ACC112 (cell line): ENCODE results near the gene PLA2G4A.

Source experiments
- H2AFZ ChIP-seq: fragments of 200-600 bp; sonication (generic); one replicate; pipeline ENCODE4 v1.6.0; 2017; ENCODE audit warnings: antibody characterized with exemption, low read length; ENCODE audit not compliant: unreplicated experiment
- H3K27ac ChIP-seq: fragments of 200-600 bp; sonication (generic); 2 replicates; pipeline ENCODE4 v1.5.1; 2014; ENCODE audit warnings: low read depth, mild to moderate bottlenecking, antibody characterized with exemption, low read length, moderate library complexity
- H3K27me3 ChIP-seq: fragments of 200-600 bp; sonication (generic); 2 replicates; pipeline ENCODE4 v1.6.1; 2014; ENCODE audit warnings: mild to moderate bottlenecking, antibody characterized with exemption, low read length, moderate library complexity, mixed read lengths; ENCODE audit not compliant: insufficient read depth
- H3K36me3 ChIP-seq: fragments of 200-600 bp; sonication (generic); 2 replicates; pipeline ENCODE4 v1.6.1; 2016; ENCODE audit warnings: mild to moderate bottlenecking, antibody characterized with exemption, low read length, moderate library complexity, mixed read lengths; ENCODE audit not compliant: insufficient read depth
- H3K4me1 ChIP-seq: fragments of 200-600 bp; sonication (generic); one replicate; pipeline ENCODE4 v1.6.1; 2016; ENCODE audit warnings: low read length, mixed read lengths; ENCODE audit not compliant: insufficient read depth, unreplicated experiment, control insufficient read depth
- H3K4me3 ChIP-seq: fragments of 200-600 bp; sonication (generic); 2 replicates; pipeline ENCODE4 v1.5.1; 2014; ENCODE audit warnings: mild to moderate bottlenecking, low read depth, low read length
- H3K79me2 ChIP-seq: fragments of 200-600 bp; sonication (generic); one replicate; pipeline ENCODE4 v1.6.0; 2016; ENCODE audit warnings: low read length; ENCODE audit not compliant: control insufficient read depth, unreplicated experiment, insufficient read depth

The PLA2G4A gene

GRCh38 chr1:187013582-187014200, 184.9 kb downstream of the PLA2G4A start:
- Histone ChIP-seq H3K4me1 (no peaks in the 10 kb centered on the region), H3K27ac (no peak overlapping the region), H3K36me3 (no peaks in the 10 kb centered on the region), H3K79me2 (no peaks in the 10 kb centered on the region), H3K4me3 (no peak overlapping the region), H2AFZ (no peak overlapping the region), H3K27me3 (no peaks in the 10 kb centered on the region)

- no peaks in the 10 kb centered on the region for H3K4me1 ChIP-seq
- no peaks in the 10 kb centered on the region for H3K36me3 ChIP-seq
- H3K79me2 ChIP-seq = no peaks in the 10 kb centered on the region
- no peak overlapping the region for H2AFZ ChIP-seq
- no peak overlapping the region for H3K27ac ChIP-seq
- H3K4me3 ChIP-seq = no peak overlapping the region
- peaks cover 22% of the 10 kb centered on the region; the same call in 1 of the 2 replicates for H3K27me3 ChIP-seq
These were observed 189.5 kb downstream of the PLA2G4A start for GRCh38 chr1:187018291-187018690.

- H3K4me1 ChIP-seq = no peaks in the 10 kb centered on the region
- no peak overlapping the region for H2AFZ ChIP-seq
- H3K4me3 ChIP-seq = no peak overlapping the region
- no peaks in the 10 kb centered on the region for H3K79me2 ChIP-seq
- no peaks in the 10 kb centered on the region for H3K36me3 ChIP-seq
- H3K27me3 ChIP-seq = peaks cover 25% of the 10 kb centered on the region
- no peak overlapping the region for H3K27ac ChIP-seq
These were observed 198.5 kb downstream of the PLA2G4A start for GRCh38 chr1:187027253-187027652.

- Histone ChIP-seq H3K4me1 (no peaks in the 10 kb centered on the region), H3K27me3 (peaks cover 41% of the 10 kb centered on the region), H3K27ac (no peak overlapping the region), H2AFZ (no peak overlapping the region), H3K4me3 (no peak overlapping the region), H3K79me2 (no peaks in the 10 kb centered on the region), H3K36me3 (no peaks in the 10 kb centered on the region)
These were observed 203.7 kb downstream of the PLA2G4A start for GRCh38 chr1:187032316-187032981.

- Histone ChIP-seq H3K79me2 (no peaks in the 10 kb centered on the region), H3K36me3 (no peaks in the 10 kb centered on the region), H3K27ac (no peak overlapping the region), H3K27me3 (peaks cover 46% of the 10 kb centered on the region), H3K4me3 (no peak overlapping the region), H2AFZ (no peak overlapping the region), H3K4me1 (no peaks in the 10 kb centered on the region)
These were observed 204.4 kb downstream of the PLA2G4A start for GRCh38 chr1:187032982-187033692.

GRCh38 chr1:187033693-187034390, 205.1 kb downstream of the PLA2G4A start:
- peaks cover 40% of the 10 kb centered on the region for H3K27me3 ChIP-seq
- H3K36me3 ChIP-seq = no peaks in the 10 kb centered on the region
- H2AFZ ChIP-seq = no peak overlapping the region
- H3K4me1 ChIP-seq = no peaks in the 10 kb centered on the region
- H3K79me2 ChIP-seq = no peaks in the 10 kb centered on the region
- H3K4me3 ChIP-seq = no peak overlapping the region
- H3K27ac ChIP-seq = no peak overlapping the region

GRCh38 chr1:187034501-187034900, 205.8 kb downstream of the PLA2G4A start:
- no peaks in the 10 kb centered on the region for H3K79me2 ChIP-seq
- no peak overlapping the region for H3K4me3 ChIP-seq
- H3K27ac ChIP-seq = no peak overlapping the region
- no peaks in the 10 kb centered on the region for H3K4me1 ChIP-seq
- no peak overlapping the region for H2AFZ ChIP-seq
- no peaks in the 10 kb centered on the region for H3K36me3 ChIP-seq
- peaks cover 37% of the 10 kb centered on the region for H3K27me3 ChIP-seq

- Histone ChIP-seq H3K27me3 (peaks cover 22% of the 10 kb centered on the region), H3K27ac (no peak overlapping the region), H3K4me3 (no peak overlapping the region), H2AFZ (no peak overlapping the region), H3K79me2 (no peaks in the 10 kb centered on the region), H3K36me3 (no peaks in the 10 kb centered on the region), H3K4me1 (no peaks in the 10 kb centered on the region)
These were observed 209.3 kb downstream of the PLA2G4A start for GRCh38 chr1:187037973-187038553.
